H1 (cell line): ENCODE results near the gene GPR39. TPM values are rescaled to one million over a fixed set of nuclear protein-coding genes. Genes with fewer than 3 reads are reported as not detected.

ENCODE experiments used
- ASH2L ChIP-seq: fragments of 200-600, 300-600 bp; sonication (generic); IDR thresholded peaks from one replicate; pipeline ENCODE4 v1.7.1; 2017; ENCODE audit warnings: low read length
- BRCA1 ChIP-seq: IDR thresholded peaks from 2 replicates; pipeline ENCODE4 v1.6.1; 2012; ENCODE audit warnings: low read depth, low read length, improper control_type of control experiment
- GTF2F1 ChIP-seq: IDR thresholded peaks from 2 replicates; pipeline ENCODE4 v1.6.1; 2012; ENCODE audit warnings: low read depth, low read length, improper control_type of control experiment, borderline replicate concordance
- POLR2A ChIP-seq, 2 experiments: IDR thresholded peaks; 1 replicate in 1 of 2; 2 replicates in 1 of 2; pipeline ENCODE4 v1.6.1; 2011; ENCODE audit warnings: low read depth in 2 of 2, low read length in 2 of 2, mild to moderate bottlenecking in 2 of 2; ENCODE audit errors: control extremely low read depth in 1 of 2
- SAP30 ChIP-seq: fragments of 300-600 bp; sonication (generic); IDR thresholded peaks from 2 replicates; pipeline ENCODE4 v1.7.1; 2012; ENCODE audit warnings: low read length, moderate library complexity, mild to moderate bottlenecking, inconsistent platforms; ENCODE audit not compliant: insufficient read depth, insufficient replicate concordance
- TAF7 ChIP-seq: optimal IDR thresholded peaks from 2 replicates; pipeline ENCODE3; 2011; ENCODE audit warnings: low read depth, mild to moderate bottlenecking, inconsistent platforms, low read length, moderate library complexity, borderline replicate concordance
- TBP ChIP-seq: IDR thresholded peaks from 2 replicates; pipeline ENCODE4 v1.6.1; 2011; ENCODE audit warnings: low read depth, low read length, improper control_type of control experiment
- polyA plus RNA-seq, 7 experiments: library from polyadenylated mRNA; depleted of rRNA in 3 of 7; stranded (reverse) in 5 of 7; unstranded in 2 of 7; fragments of >200 nt in 5 of 7; fragments of 200-250 nt in 2 of 7; gene quantifications; 1 replicate in 5 of 7; 2 replicates in 1 of 7; 4 replicates in 1 of 7; pipeline versions ENCODE4 v1.2.1 to v1.2.3, GENCODE V29; 2011 to 2013; ENCODE audit warnings: missing spikeins in 2 of 7, mixed read lengths in 2 of 7
- total RNA-seq: library from RNA; stranded (reverse); fragmentation: NEBNext Ultra II Directional; extraction: Animal tissue kit (Norgen Biotek cat#: 25700); gene quantifications from 2 replicates; pipeline ENCODE4 v1.2.1, GENCODE V29; 2021
- TF ChIP-seq, protein P1 (sequence below): fragments of 300-600 bp; sonication (generic); IDR thresholded peaks from 2 replicates; pipeline ENCODE4 v1.7.1; 2012; ENCODE audit warnings: low read length, moderate library complexity, mild to moderate bottlenecking, inconsistent platforms; ENCODE audit not compliant: insufficient replicate concordance

The GPR39 gene
- total and polyA plus RNA-seq, 2 of the 8 experiments (the other 6 are each of a cell fraction or from before 2014, with no cell fraction given) = 0.63 to 2.7 TPM

GRCh38 chr2:132392879-132393278 lies 23.7 kb upstream of the GPR39 start (continued):
- no peak for TF ChIP-seq BRCA1
- no peak for TF ChIP-seq TBP
- TF ChIP-seq, protein P1, sequence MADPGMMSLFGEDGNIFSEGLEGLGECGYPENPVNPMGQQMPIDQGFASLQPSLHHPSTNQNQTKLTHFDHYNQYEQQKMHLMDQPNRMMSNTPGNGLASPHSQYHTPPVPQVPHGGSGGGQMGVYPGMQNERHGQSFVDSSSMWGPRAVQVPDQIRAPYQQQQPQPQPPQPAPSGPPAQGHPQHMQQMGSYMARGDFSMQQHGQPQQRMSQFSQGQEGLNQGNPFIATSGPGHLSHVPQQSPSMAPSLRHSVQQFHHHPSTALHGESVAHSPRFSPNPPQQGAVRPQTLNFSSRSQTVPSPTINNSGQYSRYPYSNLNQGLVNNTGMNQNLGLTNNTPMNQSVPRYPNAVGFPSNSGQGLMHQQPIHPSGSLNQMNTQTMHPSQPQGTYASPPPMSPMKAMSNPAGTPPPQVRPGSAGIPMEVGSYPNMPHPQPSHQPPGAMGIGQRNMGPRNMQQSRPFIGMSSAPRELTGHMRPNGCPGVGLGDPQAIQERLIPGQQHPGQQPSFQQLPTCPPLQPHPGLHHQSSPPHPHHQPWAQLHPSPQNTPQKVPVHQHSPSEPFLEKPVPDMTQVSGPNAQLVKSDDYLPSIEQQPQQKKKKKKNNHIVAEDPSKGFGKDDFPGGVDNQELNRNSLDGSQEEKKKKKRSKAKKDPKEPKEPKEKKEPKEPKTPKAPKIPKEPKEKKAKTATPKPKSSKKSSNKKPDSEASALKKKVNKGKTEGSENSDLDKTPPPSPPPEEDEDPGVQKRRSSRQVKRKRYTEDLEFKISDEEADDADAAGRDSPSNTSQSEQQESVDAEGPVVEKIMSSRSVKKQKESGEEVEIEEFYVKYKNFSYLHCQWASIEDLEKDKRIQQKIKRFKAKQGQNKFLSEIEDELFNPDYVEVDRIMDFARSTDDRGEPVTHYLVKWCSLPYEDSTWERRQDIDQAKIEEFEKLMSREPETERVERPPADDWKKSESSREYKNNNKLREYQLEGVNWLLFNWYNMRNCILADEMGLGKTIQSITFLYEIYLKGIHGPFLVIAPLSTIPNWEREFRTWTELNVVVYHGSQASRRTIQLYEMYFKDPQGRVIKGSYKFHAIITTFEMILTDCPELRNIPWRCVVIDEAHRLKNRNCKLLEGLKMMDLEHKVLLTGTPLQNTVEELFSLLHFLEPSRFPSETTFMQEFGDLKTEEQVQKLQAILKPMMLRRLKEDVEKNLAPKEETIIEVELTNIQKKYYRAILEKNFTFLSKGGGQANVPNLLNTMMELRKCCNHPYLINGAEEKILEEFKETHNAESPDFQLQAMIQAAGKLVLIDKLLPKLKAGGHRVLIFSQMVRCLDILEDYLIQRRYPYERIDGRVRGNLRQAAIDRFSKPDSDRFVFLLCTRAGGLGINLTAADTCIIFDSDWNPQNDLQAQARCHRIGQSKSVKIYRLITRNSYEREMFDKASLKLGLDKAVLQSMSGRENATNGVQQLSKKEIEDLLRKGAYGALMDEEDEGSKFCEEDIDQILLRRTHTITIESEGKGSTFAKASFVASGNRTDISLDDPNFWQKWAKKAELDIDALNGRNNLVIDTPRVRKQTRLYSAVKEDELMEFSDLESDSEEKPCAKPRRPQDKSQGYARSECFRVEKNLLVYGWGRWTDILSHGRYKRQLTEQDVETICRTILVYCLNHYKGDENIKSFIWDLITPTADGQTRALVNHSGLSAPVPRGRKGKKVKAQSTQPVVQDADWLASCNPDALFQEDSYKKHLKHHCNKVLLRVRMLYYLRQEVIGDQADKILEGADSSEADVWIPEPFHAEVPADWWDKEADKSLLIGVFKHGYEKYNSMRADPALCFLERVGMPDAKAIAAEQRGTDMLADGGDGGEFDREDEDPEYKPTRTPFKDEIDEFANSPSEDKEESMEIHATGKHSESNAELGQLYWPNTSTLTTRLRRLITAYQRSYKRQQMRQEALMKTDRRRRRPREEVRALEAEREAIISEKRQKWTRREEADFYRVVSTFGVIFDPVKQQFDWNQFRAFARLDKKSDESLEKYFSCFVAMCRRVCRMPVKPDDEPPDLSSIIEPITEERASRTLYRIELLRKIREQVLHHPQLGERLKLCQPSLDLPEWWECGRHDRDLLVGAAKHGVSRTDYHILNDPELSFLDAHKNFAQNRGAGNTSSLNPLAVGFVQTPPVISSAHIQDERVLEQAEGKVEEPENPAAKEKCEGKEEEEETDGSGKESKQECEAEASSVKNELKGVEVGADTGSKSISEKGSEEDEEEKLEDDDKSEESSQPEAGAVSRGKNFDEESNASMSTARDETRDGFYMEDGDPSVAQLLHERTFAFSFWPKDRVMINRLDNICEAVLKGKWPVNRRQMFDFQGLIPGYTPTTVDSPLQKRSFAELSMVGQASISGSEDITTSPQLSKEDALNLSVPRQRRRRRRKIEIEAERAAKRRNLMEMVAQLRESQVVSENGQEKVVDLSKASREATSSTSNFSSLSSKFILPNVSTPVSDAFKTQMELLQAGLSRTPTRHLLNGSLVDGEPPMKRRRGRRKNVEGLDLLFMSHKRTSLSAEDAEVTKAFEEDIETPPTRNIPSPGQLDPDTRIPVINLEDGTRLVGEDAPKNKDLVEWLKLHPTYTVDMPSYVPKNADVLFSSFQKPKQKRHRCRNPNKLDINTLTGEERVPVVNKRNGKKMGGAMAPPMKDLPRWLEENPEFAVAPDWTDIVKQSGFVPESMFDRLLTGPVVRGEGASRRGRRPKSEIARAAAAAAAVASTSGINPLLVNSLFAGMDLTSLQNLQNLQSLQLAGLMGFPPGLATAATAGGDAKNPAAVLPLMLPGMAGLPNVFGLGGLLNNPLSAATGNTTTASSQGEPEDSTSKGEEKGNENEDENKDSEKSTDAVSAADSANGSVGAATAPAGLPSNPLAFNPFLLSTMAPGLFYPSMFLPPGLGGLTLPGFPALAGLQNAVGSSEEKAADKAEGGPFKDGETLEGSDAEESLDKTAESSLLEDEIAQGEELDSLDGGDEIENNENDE = no peak
- no peak for TF ChIP-seq TAF7
- TF ChIP-seq GTF2F1 = no peak
- no peak for TF ChIP-seq SAP30
- no peak for TF ChIP-seq ASH2L
- TF ChIP-seq POLR2A (IDR thresholded peaks at IDR 0.05; ENCODE audit: control extremely low read depth in 1 of 2, low read depth in 2 of 2, low read length in 2 of 2) = no peak
